NAMALWA (cell line): Measurements from ENCODE around the gene ABHD11.

Experiments used
- DNase-seq: peaks from one replicate; pipeline ENCODE4 v3.0.0-alpha.2; 2015; ENCODE audit warnings: low spot score

Gene ABHD11

GRCh38 chr7:73701357-73701995 lies 37.1 kb downstream of the ABHD11 start:
- peak; percentile 70 for DNase-seq

- no peak for DNase-seq
Measured at GRCh38 chr7:73700581-73701134, 37.9 kb downstream of the ABHD11 start.

DNA sequence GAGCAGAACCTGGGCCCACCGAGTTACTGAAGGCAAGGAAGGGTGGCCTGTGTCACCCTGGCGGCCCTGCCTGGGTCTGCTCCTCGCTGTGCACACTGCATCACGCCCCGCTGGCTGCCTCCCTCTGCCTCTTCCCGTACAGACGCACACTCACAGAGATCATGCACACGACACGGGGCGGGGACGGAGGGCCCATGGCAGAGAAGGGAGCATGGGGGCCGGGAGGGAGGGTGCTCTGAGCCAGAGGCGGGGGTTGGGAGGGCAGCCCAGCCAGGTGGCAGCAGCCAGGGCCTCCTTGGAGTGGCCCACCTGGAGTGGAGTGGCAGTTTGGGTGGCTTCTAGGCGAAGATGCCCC lies 38.6 kb downstream of the ABHD11 start:
- DNase-seq = no peak

DNA sequence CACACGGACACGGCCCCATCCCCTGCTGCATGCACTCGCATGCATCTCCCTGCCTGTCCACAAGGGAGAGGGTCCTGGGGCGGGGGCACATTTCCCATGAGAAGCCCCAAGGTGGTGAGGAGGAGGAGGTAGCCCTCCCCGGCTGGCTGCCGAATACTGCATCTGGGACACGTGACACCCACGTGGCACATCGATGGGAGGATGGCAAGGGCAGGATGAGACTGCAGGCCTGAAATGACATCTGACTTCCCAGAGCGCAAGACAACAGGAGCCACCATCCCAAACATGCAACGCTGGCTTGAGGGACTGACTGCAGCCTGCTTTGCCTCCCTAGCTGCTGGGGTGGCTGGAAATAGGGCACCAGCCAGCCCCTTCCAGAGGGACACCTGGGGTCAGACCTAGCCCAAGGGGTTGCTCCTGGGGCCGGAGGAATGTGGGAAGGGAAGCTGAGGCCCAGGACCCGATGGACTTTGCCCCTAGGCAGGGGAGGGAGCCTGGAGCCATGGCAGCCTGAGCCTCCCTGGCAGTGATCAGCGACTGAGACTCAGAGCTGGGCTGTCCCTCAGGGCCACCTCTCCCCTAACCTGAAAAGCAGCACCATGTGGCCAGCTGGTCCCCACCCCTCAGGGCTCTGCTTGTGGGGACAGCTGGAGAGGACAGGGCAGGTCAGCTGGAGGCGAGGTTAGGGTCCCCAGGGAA lies 39.1 kb downstream of the ABHD11 start:
- DNase-seq = no peak

DNA sequence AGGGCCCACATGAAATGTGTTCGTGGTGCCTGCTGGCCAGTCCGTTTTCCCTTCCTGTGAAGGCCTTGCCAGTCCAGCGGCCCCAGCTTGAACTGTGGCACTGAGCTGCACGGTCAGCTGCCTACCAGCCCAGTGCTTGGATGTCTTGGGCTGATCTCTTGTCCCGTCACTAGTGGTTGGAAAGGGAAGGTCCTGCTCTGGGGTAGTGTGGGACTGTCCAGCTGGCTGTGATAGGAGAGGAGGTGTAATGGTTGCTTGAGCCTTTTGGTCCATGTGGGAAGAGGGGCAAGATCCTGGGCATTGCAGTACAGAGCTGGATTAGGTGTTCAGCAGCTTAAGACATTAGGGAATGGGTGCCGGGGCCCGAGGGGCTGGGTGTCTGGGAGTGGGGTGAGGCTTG lies 40.2 kb downstream of the ABHD11 start:
- DNase-seq = no peak

- no peak for DNase-seq
Measured at GRCh38 chr7:73696372-73696771, 42.2 kb downstream of the ABHD11 start.

DNA sequence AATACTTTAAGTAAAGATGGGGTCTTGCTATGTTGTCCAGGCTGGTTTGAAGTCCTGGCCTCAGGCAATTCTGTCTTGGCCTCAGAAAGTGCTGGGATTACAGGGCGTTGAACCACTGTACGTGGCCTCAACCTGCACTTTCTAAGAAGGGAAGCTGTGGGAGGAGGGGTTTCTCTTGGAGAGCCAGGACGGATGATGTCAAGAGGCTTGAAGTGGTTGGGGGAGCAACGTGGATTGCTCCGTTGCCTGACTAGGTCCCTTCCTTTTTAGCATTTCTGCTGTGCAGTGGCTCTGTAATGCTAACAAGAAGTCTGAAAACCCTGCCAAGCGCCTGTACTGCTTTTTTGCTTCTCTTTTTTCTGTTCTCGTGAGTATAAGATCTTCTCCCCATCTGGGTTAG lies 48.0 kb downstream of the ABHD11 start:
- DNase-seq = no peak

- no peak for DNase-seq
Measured at GRCh38 chr7:73688288-73688687, 50.3 kb downstream of the ABHD11 start.
